IPS-20b (cell line): ENCODE measurements around the gene FLT1.

Source experiments
- H3K27ac ChIP-seq: one replicate; pipeline ENCODE4 v1.5.1; 2013; ENCODE audit warnings: low read length
- H3K27me3 ChIP-seq: 2 replicates; pipeline ENCODE4 v1.6.1; 2013; ENCODE audit warnings: mild to moderate bottlenecking, low read length, inconsistent platforms; ENCODE audit not compliant: insufficient read depth
- H3K36me3 ChIP-seq: 2 replicates; pipeline ENCODE4 v1.6.1; 2013; ENCODE audit warnings: low read depth, mild to moderate bottlenecking, inconsistent platforms, low read length, moderate library complexity; ENCODE audit not compliant: insufficient read depth
- H3K4me1 ChIP-seq: 2 replicates; pipeline ENCODE4 v1.6.1; 2013; ENCODE audit warnings: mild to moderate bottlenecking, control low read depth, inconsistent platforms, low read length, moderate library complexity; ENCODE audit not compliant: insufficient read depth
- H3K4me3 ChIP-seq: 2 replicates; pipeline ENCODE4 v1.5.1; 2013; ENCODE audit warnings: mild to moderate bottlenecking, low read length, inconsistent platforms
- H3K9ac ChIP-seq: 2 replicates; pipeline ENCODE4 v1.6.1; 2013; ENCODE audit warnings: low read depth, mild to moderate bottlenecking, inconsistent platforms, low read length, moderate library complexity
- H3K9me3 ChIP-seq: 2 replicates; pipeline ENCODE4 v1.6.1; 2013; ENCODE audit warnings: mild to moderate bottlenecking, low read depth, low read length, inconsistent platforms; ENCODE audit not compliant: insufficient read depth

FLT1 gene

GRCh38 chr13:28455580-28456194 is 39.2 kb downstream of the FLT1 start:
- H3K9me3 ChIP-seq, result no peaks in the 10 kb centered on the region
- H3K9ac ChIP-seq, result no peak overlapping the region; the same call in 1 of the 2 replicates
- H3K4me3 ChIP-seq, result peak overlapping the region; percentile 30; the same call in 1 of the 2 replicates
- peaks cover 21% of the 10 kb centered on the region; the same call in 1 of the 2 replicates for H3K4me1 ChIP-seq
- H3K27ac ChIP-seq, result peak overlapping the region; percentile 4
- peaks cover 56% of the 10 kb centered on the region for H3K36me3 ChIP-seq
- H3K27me3 ChIP-seq, result no peaks in the 10 kb centered on the region

GRCh38 chr13:28452755-28453154 is 42.2 kb downstream of the FLT1 start:
- H3K4me1 ChIP-seq, result peaks cover 21% of the 10 kb centered on the region; the same call in 1 of the 2 replicates
- peaks cover 56% of the 10 kb centered on the region for H3K36me3 ChIP-seq
- no peaks in the 10 kb centered on the region for H3K27me3 ChIP-seq
- H3K27ac ChIP-seq, result no peak overlapping the region
- peaks cover 18% of the 10 kb centered on the region for H3K9me3 ChIP-seq
- no peak overlapping the region for H3K4me3 ChIP-seq
- H3K9ac ChIP-seq, result no peak overlapping the region

GRCh38 chr13:28451482-28452217 is 43.3 kb downstream of the FLT1 start:
- H3K36me3 ChIP-seq, result peaks cover 54% of the 10 kb centered on the region
- H3K27ac ChIP-seq, result peak overlapping the region; percentile 38

GRCh38 chr13:28449826-28450773 is 44.8 kb downstream of the FLT1 start:
- H3K4me1 ChIP-seq, result peaks cover 8% of the 10 kb centered on the region; the same call in 1 of the 2 replicates
- no peaks in the 10 kb centered on the region for H3K27me3 ChIP-seq
- H3K9ac ChIP-seq, result no peak overlapping the region
- H3K4me3 ChIP-seq, result no peak overlapping the region
- H3K36me3 ChIP-seq, result peaks cover 58% of the 10 kb centered on the region
- H3K9me3 ChIP-seq, result peaks cover 24% of the 10 kb centered on the region
- peak overlapping the region; percentile 3 for H3K27ac ChIP-seq

More at GRCh38 chr13:28451482-28452217, 43.3 kb downstream of the FLT1 start:
- H3K9ac ChIP-seq, result no peak overlapping the region
- H3K4me3 ChIP-seq, result no peak overlapping the region
- H3K27me3 ChIP-seq, result no peaks in the 10 kb centered on the region
- peaks cover 21% of the 10 kb centered on the region for H3K9me3 ChIP-seq
- H3K4me1 ChIP-seq, result peaks cover 13% of the 10 kb centered on the region; the same call in 1 of the 2 replicates

- no peak overlapping the region for H3K4me3 ChIP-seq
Measured at GRCh38 chr13:28448651-28449358, 46.1 kb downstream of the FLT1 start.

GRCh38 chr13:28447989-28448388 is 46.9 kb downstream of the FLT1 start:
- Histone ChIP-seq H3K27me3 (no peaks in the 10 kb centered on the region), H3K9ac (no peak overlapping the region), H3K36me3 (peaks cover 56% of the 10 kb centered on the region), H3K27ac (no peak overlapping the region), H3K9me3 (peaks cover 24% of the 10 kb centered on the region), H3K4me3 (no peak overlapping the region), H3K4me1 (peaks cover 7% of the 10 kb centered on the region; the same call in 1 of the 2 replicates)

More at GRCh38 chr13:28448651-28449358, 46.1 kb downstream of the FLT1 start:
- no peak overlapping the region for H3K27ac ChIP-seq
- H3K4me1 ChIP-seq, result peaks cover 7% of the 10 kb centered on the region; the same call in 1 of the 2 replicates
- H3K36me3 ChIP-seq, result peaks cover 54% of the 10 kb centered on the region
- H3K27me3 ChIP-seq, result no peaks in the 10 kb centered on the region
- H3K9me3 ChIP-seq, result peaks cover 24% of the 10 kb centered on the region
- H3K9ac ChIP-seq, result no peak overlapping the region

- Histone ChIP-seq H3K27me3 (no peaks in the 10 kb centered on the region), H3K9ac (no peak overlapping the region), H3K36me3 (peaks cover 56% of the 10 kb centered on the region), H3K4me3 (no peak overlapping the region), H3K9me3 (peaks cover 24% of the 10 kb centered on the region), H3K27ac (no peak overlapping the region), H3K4me1 (peaks cover 4% of the 10 kb centered on the region; the same call in 1 of the 2 replicates)
Measured at GRCh38 chr13:28447206-28447605, 47.7 kb downstream of the FLT1 start.

GRCh38 chr13:28442839-28443238 is 52.1 kb downstream of the FLT1 start:
- H3K9ac ChIP-seq, result no peak overlapping the region
- no peak overlapping the region for H3K4me3 ChIP-seq
- peaks cover 32% of the 10 kb centered on the region for H3K36me3 ChIP-seq
- peaks cover 29% of the 10 kb centered on the region for H3K4me1 ChIP-seq
- H3K27me3 ChIP-seq, result no peaks in the 10 kb centered on the region
- H3K27ac ChIP-seq, result no peak overlapping the region
- H3K9me3 ChIP-seq, result peaks cover 7% of the 10 kb centered on the region

- H3K27me3 ChIP-seq, result no peaks in the 10 kb centered on the region
- H3K4me3 ChIP-seq, result no peak overlapping the region
- no peak overlapping the region for H3K9ac ChIP-seq
- no peak overlapping the region for H3K27ac ChIP-seq
- peaks cover 36% of the 10 kb centered on the region for H3K36me3 ChIP-seq
- peaks cover 39% of the 10 kb centered on the region for H3K4me1 ChIP-seq
- peaks cover 2% of the 10 kb centered on the region; the same call in 1 of the 2 replicates for H3K9me3 ChIP-seq
Measured at GRCh38 chr13:28441529-28441928, 53.4 kb downstream of the FLT1 start.

- H3K9me3 ChIP-seq, result no peaks in the 10 kb centered on the region
- peak overlapping the region; percentile 96 for H3K27ac ChIP-seq
- H3K27me3 ChIP-seq, result no peaks in the 10 kb centered on the region
- H3K4me1 ChIP-seq, result peaks cover 44% of the 10 kb centered on the region
- peaks cover 39% of the 10 kb centered on the region for H3K36me3 ChIP-seq
- no peak overlapping the region for H3K4me3 ChIP-seq
- peak overlapping the region; percentile 68; the same call in 1 of the 2 replicates for H3K9ac ChIP-seq
Measured at GRCh38 chr13:28440774-28441504, 54.0 kb downstream of the FLT1 start.
